CD4-positive, alpha-beta memory T cell (primary cell): Measurements from ENCODE around the gene TAPT1. TPM values are rescaled to one million over a fixed set of nuclear protein-coding genes. Genes with fewer than 3 reads are reported as not detected.

Source experiments
- CTCF ChIA-PET: fragments of 350-600 bp; sonication (Branson Sonifier 250); formaldehyde crosslinking; loops from one replicate; lab custom pipeline; 2021; ENCODE audit warnings: inconsistent platforms; ENCODE audit not compliant: partially characterized antibody; lab: Charles Lee
- POLR2A ChIA-PET: fragments of 350-600 bp; sonication (Branson Sonifier 250); formaldehyde crosslinking; loops from one replicate; lab custom pipeline; 2021; ENCODE audit not compliant: partially characterized antibody; lab: Charles Lee
- DNase-seq, 5 donors: peaks; one replicate each; pipeline versions ENCODE4 v3.0.0 to v3.0.0-alpha.2; 2020 to 2022; ENCODE audit warnings: mixed read lengths in 1 of 5
- H3K27ac ChIP-seq: one replicate; pipeline ENCODE4 v1.7.0; 2013; ENCODE audit warnings: low read depth, low read length
- H3K27me3 ChIP-seq: 2 replicates; pipeline ENCODE4 v1.7.0; 2013; ENCODE audit warnings: mild to moderate bottlenecking, low read length, moderate library complexity; ENCODE audit not compliant: insufficient read depth
- H3K36me3 ChIP-seq: 2 replicates; pipeline ENCODE4 v1.7.0; 2013; ENCODE audit warnings: mild to moderate bottlenecking, low read length, moderate library complexity; ENCODE audit not compliant: insufficient read depth
- H3K4me1 ChIP-seq: 2 replicates; pipeline ENCODE4 v1.7.0; 2013; ENCODE audit warnings: mild to moderate bottlenecking, low read length, moderate library complexity; ENCODE audit not compliant: insufficient read depth
- H3K4me3 ChIP-seq, 2 donors: one replicate each; pipeline ENCODE4 v1.7.0; 2013; ENCODE audit warnings: low read length in 2 of 2, mild to moderate bottlenecking in 1 of 2
- H3K9me3 ChIP-seq, 2 donors: one replicate each; pipeline ENCODE4 v1.7.0; 2013; ENCODE audit warnings: low read length in 2 of 2, control low read depth in 1 of 2; ENCODE audit not compliant: control insufficient read depth in 1 of 2
- H3K27ac Mint-ChIP-seq, 7 donors: one replicate each; pipeline ENCODE4 v1.8.0; 2020 to 2021; ENCODE audit warnings: mixed read lengths in 7 of 7, mild to moderate bottlenecking in 6 of 7, inconsistent platforms in 3 of 7, moderate library complexity in 3 of 7
- H3K27me3 Mint-ChIP-seq, 2 donors: one replicate each; pipeline ENCODE4 v1.8.0; 2020 to 2021; ENCODE audit warnings: mixed read lengths in 2 of 2
- H3K36me3 Mint-ChIP-seq, 2 donors: one replicate each; pipeline ENCODE4 v1.8.0; 2020 to 2021; ENCODE audit warnings: mixed read lengths in 2 of 2, inconsistent platforms in 1 of 2, mild to moderate bottlenecking in 1 of 2
- H3K4me1 Mint-ChIP-seq, 4 donors: one replicate each; pipeline ENCODE4 v1.8.0; 2020 to 2021; ENCODE audit warnings: mixed read lengths in 4 of 4, mild to moderate bottlenecking in 1 of 4
- H3K4me3 Mint-ChIP-seq, 8 donors: one replicate each; pipeline ENCODE4 v1.8.0; 2020 to 2021; ENCODE audit warnings: mixed read lengths in 8 of 8, mild to moderate bottlenecking in 7 of 8, moderate library complexity in 6 of 8, inconsistent platforms in 3 of 8
- H3K9me3 Mint-ChIP-seq, 8 donors: one replicate each; pipeline ENCODE4 v1.8.0; 2020 to 2021; ENCODE audit warnings: mixed read lengths in 8 of 8, mild to moderate bottlenecking in 5 of 8, inconsistent platforms in 3 of 8, moderate library complexity in 1 of 8
- intact Hi-C: fragments of 100-400 bp; cut with micrococcal nuclease; formaldehyde crosslinking; loops from one replicate; pipeline ENCODE4 v1.15.1; 2023
- polyA plus RNA-seq, 2 donors: library from polyadenylated mRNA; unstranded; fragments of 300-500 nt; fragmentation: Illumina TruSeq; gene quantifications; one replicate each; pipeline ENCODE4 v1.2.3, GENCODE V29; 2021
- total RNA-seq, 2 experiments: library from RNA; stranded (reverse); gene quantifications; one replicate each; pipeline ENCODE4 v1.2.3, GENCODE V29; 2021

Gene TAPT1
- total and polyA plus RNA-seq, 4 experiments from 2014 or later: 27.0 to 57.5 (median 41.1) TPM

DNA sequence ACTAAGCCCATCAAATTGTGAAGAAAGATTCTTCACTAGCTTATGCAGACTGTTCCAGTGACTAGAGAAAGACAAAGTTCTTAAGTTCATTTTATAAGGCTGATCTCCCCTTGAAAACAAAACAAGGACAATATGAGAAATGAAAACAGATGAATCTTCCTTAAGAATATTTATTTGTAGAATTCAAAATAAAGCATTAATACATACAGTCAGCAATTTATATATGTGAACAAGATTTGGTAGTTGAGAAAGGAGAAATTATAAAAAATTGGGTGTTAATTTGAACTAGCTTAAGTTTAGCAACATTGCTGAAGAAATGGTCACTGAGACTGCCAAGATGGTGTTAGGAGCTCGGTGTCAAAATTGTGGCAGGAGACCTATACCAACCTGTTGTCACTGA, 41.4 kb upstream of the TAPT1 start:
- ChIA-PET POLR2A (no interaction called here), CTCF (interaction anchor here (1.2 to 1.4 kb wide), 3 partner anchors 71 to 1180 kb away, joined by 3 to 4 read pairs (median 3); no protein-coding TSS in a partner anchor)
- Mint-ChIP-seq H3K4me3 (no peak overlapping the region), H3K36me3 (no peaks in the 10 kb centered on the region), H3K9me3 (no peaks in the 10 kb centered on the region), H3K27me3 (no peaks in the 10 kb centered on the region), H3K4me1 (peaks cover 0 to 1% (median 0%) of the 10 kb centered on the region in 4 donors), H3K27ac (no peak overlapping the region)
- no peaks in the 10 kb centered on the region for H3K9me3 ChIP-seq
- no peak for DNase-seq
- no peaks in the 10 kb centered on the region for H3K36me3 ChIP-seq
- no peak overlapping the region for H3K4me3 ChIP-seq
- no peak overlapping the region for H3K27ac ChIP-seq
- H3K27me3 ChIP-seq: no peaks in the 10 kb centered on the region
- no peaks in the 10 kb centered on the region for H3K4me1 ChIP-seq
- intact Hi-C loops: loop anchor here (10.0 kb wide), 1 partner anchor 63 kb away; no protein-coding TSS in a partner anchor

DNA sequence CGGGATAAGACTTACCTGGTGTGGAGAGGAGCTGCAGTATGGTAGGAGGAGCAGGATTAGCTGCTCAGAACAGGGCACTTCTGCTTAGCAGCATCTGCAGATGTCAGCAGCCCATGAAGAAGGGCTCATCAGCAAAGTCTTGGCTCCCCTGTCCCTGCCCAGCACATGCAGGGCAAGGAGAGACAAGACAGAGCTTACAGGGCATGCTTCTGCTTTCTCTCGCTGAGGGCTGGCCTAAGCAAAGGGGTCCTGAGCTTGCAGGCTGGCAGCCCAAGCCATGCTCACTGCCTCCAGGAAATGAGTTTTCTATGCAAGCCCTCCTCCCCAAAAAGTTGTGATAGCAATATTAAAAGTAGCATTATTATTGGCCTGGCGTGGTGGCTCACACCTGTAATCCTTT, 39.5 kb upstream of the TAPT1 start:
- H3K27me3 Mint-ChIP-seq: no peaks in the 10 kb centered on the region
- no peaks in the 10 kb centered on the region for H3K27me3 ChIP-seq
- H3K27ac Mint-ChIP-seq: peak overlapping the region in 1 of 7 donors; percentile 31
- no peak for DNase-seq
- H3K4me3 ChIP-seq: no peak overlapping the region
- H3K4me3 Mint-ChIP-seq: no peak overlapping the region
- no peaks in the 10 kb centered on the region for H3K36me3 ChIP-seq
- ChIA-PET CTCF (interaction anchor here (0.7 to 3.4 kb wide), 10 partner anchors 11 to 383 kb away, joined by 3 to 63 read pairs (median 4); partner anchors contain the start of gene PROM1), POLR2A (no interaction called here)
- H3K4me1 ChIP-seq: peaks cover 6% of the 10 kb centered on the region
- intact Hi-C loops: loop anchor here (10.0 kb wide), 1 partner anchor 61 kb away; no protein-coding TSS in a partner anchor
- no peaks in the 10 kb centered on the region for H3K36me3 Mint-ChIP-seq
- H3K27ac ChIP-seq: no peak overlapping the region
- no peaks in the 10 kb centered on the region for H3K9me3 ChIP-seq
- H3K4me1 Mint-ChIP-seq: peaks cover 7 to 10% (median 9%) of the 10 kb centered on the region in 4 donors
- no peaks in the 10 kb centered on the region for H3K9me3 Mint-ChIP-seq

DNA sequence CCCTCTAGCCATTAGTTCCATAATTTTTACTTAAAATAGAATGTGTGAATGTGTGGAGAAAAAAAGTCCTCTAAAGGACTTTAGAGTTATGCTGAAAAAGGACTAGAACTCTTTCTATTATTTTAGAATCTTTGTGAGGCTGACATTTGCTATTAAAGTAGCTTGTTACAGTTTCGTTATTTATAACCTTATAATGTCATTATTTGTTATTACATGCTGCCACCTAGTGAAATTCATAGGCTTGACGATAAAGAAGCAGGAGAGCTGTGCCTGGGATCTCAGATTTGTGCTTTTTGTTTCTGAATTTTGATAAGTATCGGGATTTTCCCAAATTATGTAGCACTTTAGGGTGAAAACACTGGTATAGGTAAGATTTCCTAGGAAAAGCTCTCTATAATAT, 38.5 kb upstream of the TAPT1 start:
- ChIA-PET POLR2A (no interaction called here), CTCF (interaction anchor here (0.8 to 3.4 kb wide), 13 partner anchors 11 to 382 kb away, joined by 3 to 63 read pairs (median 4); no protein-coding TSS in a partner anchor)
- H3K27me3 Mint-ChIP-seq: no peaks in the 10 kb centered on the region
- peaks cover 7 to 10% (median 9%) of the 10 kb centered on the region in 4 donors for H3K4me1 Mint-ChIP-seq
- Histone ChIP-seq H3K4me1 (peaks cover 6% of the 10 kb centered on the region), H3K9me3 (no peaks in the 10 kb centered on the region), H3K27ac (no peak overlapping the region), H3K27me3 (no peaks in the 10 kb centered on the region), H3K36me3 (no peaks in the 10 kb centered on the region), H3K4me3 (no peak overlapping the region)
- peak in 4 of 5 donors; percentile 35 to 47 (median 39) for DNase-seq
- intact Hi-C loops: loop anchor here (1.0 to 10.0 kb wide), 2 partner anchors 60 to 238 kb away; no protein-coding TSS in a partner anchor
- no peaks in the 10 kb centered on the region for H3K9me3 Mint-ChIP-seq
- H3K27ac Mint-ChIP-seq: no peak overlapping the region
- no peak overlapping the region for H3K4me3 Mint-ChIP-seq
- no peaks in the 10 kb centered on the region for H3K36me3 Mint-ChIP-seq

DNA sequence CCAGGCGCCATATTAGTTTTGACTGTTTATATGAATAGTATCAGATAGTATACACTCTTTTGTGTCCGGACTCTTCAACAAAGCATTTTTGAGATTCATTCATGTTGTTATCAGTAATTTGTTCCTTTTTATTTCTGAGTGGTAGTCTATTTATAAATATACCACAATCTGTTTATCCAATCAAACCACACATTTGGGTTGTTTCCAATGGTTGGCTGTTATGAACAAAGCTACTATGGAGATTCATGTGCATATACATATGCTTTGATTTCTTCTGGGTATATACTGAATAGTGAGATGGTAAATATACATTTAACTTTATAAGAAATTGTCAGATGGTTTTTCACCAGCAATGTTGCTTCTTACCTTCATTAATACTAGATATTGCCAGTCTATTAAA, 36.8 kb upstream of the TAPT1 start:
- Mint-ChIP-seq H3K4me3 (peak overlapping the region in 1 of 8 donors; percentile 18), H3K27ac (no peak overlapping the region), H3K27me3 (no peaks in the 10 kb centered on the region), H3K9me3 (no peaks in the 10 kb centered on the region), H3K36me3 (no peaks in the 10 kb centered on the region), H3K4me1 (peaks cover 7 to 10% (median 9%) of the 10 kb centered on the region in 4 donors)
- H3K4me3 ChIP-seq: no peak overlapping the region
- POLR2A ChIA-PET: no interaction called here
- peaks cover 6% of the 10 kb centered on the region for H3K4me1 ChIP-seq
- H3K27ac ChIP-seq: no peak overlapping the region
- no peak for DNase-seq
- H3K27me3 ChIP-seq: no peaks in the 10 kb centered on the region
- no peaks in the 10 kb centered on the region for H3K36me3 ChIP-seq
- intact Hi-C loops: loop anchor here (2.0 to 10.0 kb wide), 2 partner anchors 38 to 58 kb away; no protein-coding TSS in a partner anchor
- H3K9me3 ChIP-seq: no peaks in the 10 kb centered on the region
- CTCF ChIA-PET: interaction anchor here (1.4 to 3.4 kb wide), 2 partner anchors 61 to 235 kb away, joined by 5 to 63 read pairs; no protein-coding TSS in a partner anchor

DNA sequence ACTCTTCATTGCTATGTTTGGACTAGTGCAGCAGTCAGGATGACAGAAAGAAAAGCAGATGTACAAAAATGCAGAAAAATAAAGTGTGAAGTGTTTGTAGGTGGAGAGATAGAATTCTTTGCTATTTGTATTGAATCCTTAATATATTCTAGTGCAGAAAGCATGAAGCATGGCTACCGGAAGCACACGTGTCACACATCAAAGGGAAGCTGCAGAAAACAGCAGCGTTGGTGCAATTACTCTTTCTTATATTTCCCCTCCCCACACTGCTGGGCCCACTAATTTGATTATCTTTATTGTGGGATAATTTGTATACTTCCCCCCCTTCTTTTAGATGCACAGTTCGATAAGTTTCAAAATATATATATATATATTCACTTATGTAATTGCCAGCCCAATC, 35.9 kb upstream of the TAPT1 start:
- Mint-ChIP-seq H3K4me1 (peaks cover 7 to 10% (median 9%) of the 10 kb centered on the region in 4 donors), H3K36me3 (peaks cover 3 to 7% of the 10 kb centered on the region in 2 donors), H3K9me3 (no peaks in the 10 kb centered on the region), H3K27me3 (no peaks in the 10 kb centered on the region), H3K27ac (peak overlapping the region in 1 of 7 donors; percentile 5), H3K4me3 (peak overlapping the region in 1 of 8 donors; percentile 18)
- H3K36me3 ChIP-seq: no peaks in the 10 kb centered on the region
- ChIA-PET POLR2A (no interaction called here), CTCF (no interaction called here)
- no peak overlapping the region for H3K27ac ChIP-seq
- H3K27me3 ChIP-seq: no peaks in the 10 kb centered on the region
- DNase-seq: peak in 2 of 5 donors; percentile 13 to 22
- H3K4me3 ChIP-seq: no peak overlapping the region
- intact Hi-C loops: loop anchor here (2.0 to 10.0 kb wide), 2 partner anchors 37 to 57 kb away; no protein-coding TSS in a partner anchor
- H3K9me3 ChIP-seq: no peaks in the 10 kb centered on the region
- H3K4me1 ChIP-seq: peaks cover 6% of the 10 kb centered on the region

DNA sequence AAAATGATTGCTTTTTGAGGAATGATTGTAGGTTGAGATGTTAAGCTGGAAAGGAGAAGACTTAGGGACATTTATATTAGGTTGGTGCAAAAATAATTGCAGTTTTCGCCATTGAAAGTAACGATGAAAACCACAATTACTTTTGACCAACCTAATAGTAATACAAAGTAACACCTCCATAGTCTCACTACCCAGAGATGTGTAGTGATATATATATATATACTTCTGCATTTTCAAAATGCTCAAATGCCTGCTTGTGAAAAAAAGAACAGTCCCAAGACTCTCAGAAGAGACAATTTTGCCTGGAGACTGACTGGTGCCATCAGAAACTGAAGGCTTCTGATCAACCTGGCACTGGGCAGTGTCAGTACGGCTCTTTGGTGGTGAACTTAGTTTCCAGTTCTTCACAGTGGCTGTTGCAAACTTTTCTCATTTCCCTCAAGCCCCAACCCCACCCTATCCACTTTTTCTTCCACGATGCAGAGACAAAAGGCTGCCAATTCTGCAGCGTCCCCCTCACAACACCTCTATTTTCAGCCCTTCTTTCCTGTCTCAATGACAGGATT, 35.1 kb upstream of the TAPT1 start:
- Histone ChIP-seq H3K27me3 (no peaks in the 10 kb centered on the region), H3K9me3 (no peaks in the 10 kb centered on the region), H3K27ac (no peak overlapping the region), H3K4me1 (peaks cover 6% of the 10 kb centered on the region), H3K36me3 (no peaks in the 10 kb centered on the region), H3K4me3 (no peak overlapping the region)
- Mint-ChIP-seq H3K4me3 (no peak overlapping the region), H3K36me3 (peaks cover 3 to 10% of the 10 kb centered on the region in 2 donors), H3K9me3 (no peaks in the 10 kb centered on the region), H3K27me3 (no peaks in the 10 kb centered on the region), H3K27ac (peak overlapping the region in 2 of 7 donors; percentile 8 to 44), H3K4me1 (peaks cover 7 to 10% (median 9%) of the 10 kb centered on the region in 4 donors)
- intact Hi-C loops: loop anchor here (10.0 kb wide), 1 partner anchor 57 kb away; no protein-coding TSS in a partner anchor
- ChIA-PET POLR2A (no interaction called here), CTCF (no interaction called here)
- DNase-seq: no peak

DNA sequence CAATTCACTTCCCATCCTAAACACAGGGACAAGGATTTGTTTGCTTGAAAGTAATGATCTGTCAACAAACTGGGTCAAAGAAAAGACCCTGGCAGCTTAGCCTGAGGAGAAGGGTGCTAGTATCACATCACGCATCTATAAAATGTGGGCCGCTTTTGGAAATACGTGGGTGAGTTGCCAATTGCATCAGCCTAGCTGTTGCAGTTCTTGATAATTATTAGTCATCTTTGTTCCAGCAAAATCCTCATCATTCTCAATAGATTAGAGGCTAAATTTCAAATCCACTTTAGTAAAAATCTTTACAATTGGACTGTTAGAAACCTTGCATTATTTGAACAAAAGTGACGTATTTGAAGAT, 33.6 kb upstream of the TAPT1 start:
- DNase-seq: no peak
- Mint-ChIP-seq H3K4me1 (peaks cover 7 to 16% (median 12%) of the 10 kb centered on the region in 4 donors), H3K27me3 (no peaks in the 10 kb centered on the region), H3K36me3 (peaks cover 3 to 25% of the 10 kb centered on the region in 2 donors), H3K4me3 (no peak overlapping the region), H3K27ac (peak overlapping the region in 1 of 7 donors; percentile 64), H3K9me3 (no peaks in the 10 kb centered on the region)
- Histone ChIP-seq H3K27me3 (no peaks in the 10 kb centered on the region), H3K4me3 (no peak overlapping the region), H3K9me3 (no peaks in the 10 kb centered on the region), H3K27ac (no peak overlapping the region), H3K4me1 (peaks cover 6% of the 10 kb centered on the region), H3K36me3 (no peaks in the 10 kb centered on the region)
- ChIA-PET CTCF (interaction anchor here (1.0 kb wide), 1 partner anchor 1211 kb away, joined by 3 read pairs; no protein-coding TSS in a partner anchor), POLR2A (no interaction called here)
- intact Hi-C loops: loop anchor here (10.0 kb wide), 1 partner anchor 55 kb away; no protein-coding TSS in a partner anchor
